CD4-positive, CD25-positive, alpha-beta regulatory T cell (primary cell): ENCODE data around the gene EEF2KMT. TPM values are rescaled to one million over a fixed set of nuclear protein-coding genes. Genes with fewer than 3 reads are reported as not detected.
A peak's percentile ranks its signal among the peaks of the same experiment; 100 is the strongest.
"Not testable (repeated sequence)": the region's sequence is repeated elsewhere in the genome, so short reads cannot be mapped to it uniquely, and the experiment has no call there.

ENCODE experiments used
- ATAC-seq, 2 donors: fragments of 150-1000 bp; cut with Tn5 transposase; one replicate each; pipeline ENCODE4 v1.10.0; 2021; ENCODE audit warnings: low read depth in 2 of 2, moderate number of reproducible peaks in 2 of 2, moderate library complexity in 1 of 2
- DNase-seq, 3 donors: peaks; one replicate each; pipeline versions ENCODE4 v3.0.0 to v3.0.0-alpha.2; 2012 to 2022; ENCODE audit warnings: mixed read lengths in 1 of 3
- H3K27ac ChIP-seq: one replicate; pipeline ENCODE4 v1.7.0; 2013; ENCODE audit warnings: mild to moderate bottlenecking, low read length; ENCODE audit not compliant: insufficient read depth, poor library complexity, severe bottlenecking
- H3K27me3 ChIP-seq: one replicate; pipeline ENCODE4 v1.7.0; 2013; ENCODE audit warnings: low read length; ENCODE audit not compliant: control insufficient read depth, insufficient read depth
- H3K36me3 ChIP-seq: one replicate; pipeline ENCODE4 v1.7.0; 2013; ENCODE audit warnings: mild to moderate bottlenecking, low read length, moderate library complexity; ENCODE audit not compliant: control insufficient read depth, insufficient read depth
- H3K4me1 ChIP-seq: 2 replicates; pipeline ENCODE4 v1.7.0; 2013; ENCODE audit warnings: mild to moderate bottlenecking, low read length; ENCODE audit not compliant: insufficient read depth, control insufficient read depth, poor library complexity, severe bottlenecking
- H3K4me3 ChIP-seq: one replicate; pipeline ENCODE4 v1.7.0; 2013; ENCODE audit warnings: low read depth, mild to moderate bottlenecking, low read length, moderate library complexity
- H3K9me3 ChIP-seq, 2 experiments: 1 replicate in 1 of 2; 2 replicates in 1 of 2; pipeline ENCODE4 v1.7.0; 2013; ENCODE audit warnings: low read length in 2 of 2, mild to moderate bottlenecking in 1 of 2, moderate library complexity in 1 of 2; ENCODE audit not compliant: control insufficient read depth in 2 of 2
- H3K27ac Mint-ChIP-seq, 3 donors: one replicate each; pipeline ENCODE4 v1.8.0; 2020 to 2022; ENCODE audit warnings: mild to moderate bottlenecking in 3 of 3, mixed read lengths in 3 of 3, moderate library complexity in 2 of 3
- H3K27me3 Mint-ChIP-seq: one replicate; pipeline ENCODE4 v1.8.0; 2022; ENCODE audit warnings: mild to moderate bottlenecking, mixed read lengths
- H3K36me3 Mint-ChIP-seq: one replicate; pipeline ENCODE4 v1.8.0; 2020; ENCODE audit warnings: mixed read lengths
- H3K4me1 Mint-ChIP-seq, 4 donors: one replicate each; pipeline ENCODE4 v1.8.0; 2020 to 2022; ENCODE audit warnings: mixed read lengths in 4 of 4, mild to moderate bottlenecking in 1 of 4
- H3K4me3 Mint-ChIP-seq, 4 donors: one replicate each; pipeline ENCODE4 v1.8.0; 2020 to 2022; ENCODE audit warnings: mild to moderate bottlenecking in 4 of 4, mixed read lengths in 4 of 4, moderate library complexity in 3 of 4
- H3K9me3 Mint-ChIP-seq, 7 donors: one replicate each; pipeline ENCODE4 v1.8.0; 2020 to 2022; ENCODE audit warnings: mixed read lengths in 7 of 7, mild to moderate bottlenecking in 3 of 7, moderate library complexity in 2 of 7
- polyA plus RNA-seq, 4 donors: library from polyadenylated mRNA; unstranded; fragments of 300-500 nt; fragmentation: Illumina TruSeq; gene quantifications; one replicate each; pipeline ENCODE4 v1.2.3, GENCODE V29; 2021
- total RNA-seq: library from RNA; stranded (reverse); gene quantifications from one replicate; pipeline ENCODE4 v1.2.3, GENCODE V29; 2022

Gene EEF2KMT
- total and polyA plus RNA-seq, 5 donors from 2014 or later, result 3.7 to 19.6 (median 13.9) TPM

- H3K36me3 ChIP-seq, H3K9me3 Mint-ChIP-seq, H3K27me3 ChIP-seq, H3K4me3 ChIP-seq, H3K9me3 ChIP-seq, H3K36me3 Mint-ChIP-seq, ATAC-seq, H3K27me3 Mint-ChIP-seq, H3K4me1 ChIP-seq: not testable (repeated sequence)
- Mint-ChIP-seq H3K27ac (peak overlapping the region; percentile 95 to 99 (median 96)), H3K4me3 (peak overlapping the region; percentile 91 to 97 (median 95)), H3K4me1 (peaks cover 6 to 20% (median 10%) of the 10 kb centered on the region in 4 donors)
- peak overlapping the region; percentile 88 for H3K27ac ChIP-seq
- DNase-seq, result peak; percentile 69 to 97 (median 78)
Observed at GRCh38 chr16:5098221-5099159, 895 bp upstream of the EEF2KMT start.

GRCh38 chr16:5097061-5097469 lies 530 bp downstream of the EEF2KMT start:
- not testable (repeated sequence) for H3K4me3 ChIP-seq, H3K36me3 Mint-ChIP-seq, H3K4me1 ChIP-seq, ATAC-seq, H3K9me3 ChIP-seq, H3K27me3 Mint-ChIP-seq, H3K27me3 ChIP-seq, H3K9me3 Mint-ChIP-seq, H3K36me3 ChIP-seq
- peak overlapping the region; percentile 91 to 98 (median 94) for H3K4me3 Mint-ChIP-seq
- peak overlapping the region; percentile 53 to 94 (median 91) for H3K27ac Mint-ChIP-seq
- peak overlapping the region; percentile 88 for H3K27ac ChIP-seq
- peaks cover 6 to 24% (median 15%) of the 10 kb centered on the region in 4 donors for H3K4me1 Mint-ChIP-seq
- DNase-seq, result peak; percentile 21 to 52 (median 45)

GRCh38 chr16:5096437-5097060 lies 1.0 kb downstream of the EEF2KMT start:
- H3K4me1 Mint-ChIP-seq, result peaks cover 6 to 26% (median 17%) of the 10 kb centered on the region in 4 donors
- H3K4me3 ChIP-seq, H3K9me3 Mint-ChIP-seq, H3K9me3 ChIP-seq, H3K27me3 ChIP-seq, DNase-seq, H3K27me3 Mint-ChIP-seq, H3K36me3 ChIP-seq, H3K4me1 ChIP-seq, H3K36me3 Mint-ChIP-seq, ATAC-seq: not testable (repeated sequence)
- H3K27ac Mint-ChIP-seq, result peak overlapping the region; percentile 53 to 94 (median 91)
- H3K4me3 Mint-ChIP-seq, result peak overlapping the region; percentile 91 to 98 (median 94)
- H3K27ac ChIP-seq, result peak overlapping the region; percentile 88

- not testable (repeated sequence) for H3K27me3 ChIP-seq, H3K27ac ChIP-seq, H3K9me3 ChIP-seq, H3K4me3 ChIP-seq, H3K27ac Mint-ChIP-seq, H3K36me3 ChIP-seq, H3K36me3 Mint-ChIP-seq, H3K4me1 ChIP-seq, H3K9me3 Mint-ChIP-seq, ATAC-seq, H3K27me3 Mint-ChIP-seq
- peak in 1 of 3 donors; percentile 43 for DNase-seq
- Mint-ChIP-seq H3K4me3 (peak overlapping the region in 3 of 4 donors; percentile 35 to 82 (median 40)), H3K4me1 (peaks cover 6 to 26% (median 17%) of the 10 kb centered on the region in 4 donors)
Observed at GRCh38 chr16:5095145-5095830, 2.3 kb downstream of the EEF2KMT start.

- ATAC-seq, H3K36me3 Mint-ChIP-seq, H3K27ac ChIP-seq, H3K4me1 ChIP-seq, H3K4me3 ChIP-seq, DNase-seq, H3K9me3 Mint-ChIP-seq, H3K4me3 Mint-ChIP-seq, H3K27ac Mint-ChIP-seq, H3K27me3 ChIP-seq, H3K27me3 Mint-ChIP-seq, H3K36me3 ChIP-seq, H3K9me3 ChIP-seq: not testable (repeated sequence)
- peaks cover 6 to 24% (median 14%) of the 10 kb centered on the region in 4 donors for H3K4me1 Mint-ChIP-seq
Observed at GRCh38 chr16:5093746-5094145, 3.8 kb downstream of the EEF2KMT start.

- not testable (repeated sequence) for H3K4me3 ChIP-seq, H3K27me3 ChIP-seq, H3K9me3 ChIP-seq, H3K27ac ChIP-seq, ATAC-seq, H3K36me3 Mint-ChIP-seq, H3K9me3 Mint-ChIP-seq, H3K4me1 ChIP-seq, H3K4me3 Mint-ChIP-seq, H3K27me3 Mint-ChIP-seq, H3K36me3 ChIP-seq, DNase-seq, H3K27ac Mint-ChIP-seq
- peaks cover 6 to 22% (median 13%) of the 10 kb centered on the region in 4 donors for H3K4me1 Mint-ChIP-seq
Observed at GRCh38 chr16:5093081-5093480, 4.5 kb downstream of the EEF2KMT start.

GRCh38 chr16:5090592-5090991 lies 7.0 kb downstream of the EEF2KMT start:
- not testable (repeated sequence) for H3K9me3 Mint-ChIP-seq, H3K36me3 Mint-ChIP-seq, H3K27me3 ChIP-seq, H3K27ac Mint-ChIP-seq, H3K27ac ChIP-seq, H3K4me1 ChIP-seq, H3K27me3 Mint-ChIP-seq, H3K9me3 ChIP-seq, H3K4me3 ChIP-seq, H3K4me3 Mint-ChIP-seq, H3K36me3 ChIP-seq, ATAC-seq, DNase-seq, H3K4me1 Mint-ChIP-seq
